Activated CD8-positive, alpha-beta memory T cell treated with anti-CD3 and anti-CD28 coated beads, Interleukin-2, amount 50 U/mL, for 48 hours (primary cell): ENCODE results near the gene DCPS.
"Not testable (repeated sequence)": the region's sequence is repeated elsewhere in the genome, so short reads cannot be mapped to it uniquely, and the experiment has no call there.

Experiments
- DNase-seq: peaks from one replicate; pipeline ENCODE4 v3.0.0-alpha.2; 2020

Gene DCPS, protein sequence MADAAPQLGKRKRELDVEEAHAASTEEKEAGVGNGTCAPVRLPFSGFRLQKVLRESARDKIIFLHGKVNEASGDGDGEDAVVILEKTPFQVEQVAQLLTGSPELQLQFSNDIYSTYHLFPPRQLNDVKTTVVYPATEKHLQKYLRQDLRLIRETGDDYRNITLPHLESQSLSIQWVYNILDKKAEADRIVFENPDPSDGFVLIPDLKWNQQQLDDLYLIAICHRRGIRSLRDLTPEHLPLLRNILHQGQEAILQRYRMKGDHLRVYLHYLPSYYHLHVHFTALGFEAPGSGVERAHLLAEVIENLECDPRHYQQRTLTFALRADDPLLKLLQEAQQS

DNA sequence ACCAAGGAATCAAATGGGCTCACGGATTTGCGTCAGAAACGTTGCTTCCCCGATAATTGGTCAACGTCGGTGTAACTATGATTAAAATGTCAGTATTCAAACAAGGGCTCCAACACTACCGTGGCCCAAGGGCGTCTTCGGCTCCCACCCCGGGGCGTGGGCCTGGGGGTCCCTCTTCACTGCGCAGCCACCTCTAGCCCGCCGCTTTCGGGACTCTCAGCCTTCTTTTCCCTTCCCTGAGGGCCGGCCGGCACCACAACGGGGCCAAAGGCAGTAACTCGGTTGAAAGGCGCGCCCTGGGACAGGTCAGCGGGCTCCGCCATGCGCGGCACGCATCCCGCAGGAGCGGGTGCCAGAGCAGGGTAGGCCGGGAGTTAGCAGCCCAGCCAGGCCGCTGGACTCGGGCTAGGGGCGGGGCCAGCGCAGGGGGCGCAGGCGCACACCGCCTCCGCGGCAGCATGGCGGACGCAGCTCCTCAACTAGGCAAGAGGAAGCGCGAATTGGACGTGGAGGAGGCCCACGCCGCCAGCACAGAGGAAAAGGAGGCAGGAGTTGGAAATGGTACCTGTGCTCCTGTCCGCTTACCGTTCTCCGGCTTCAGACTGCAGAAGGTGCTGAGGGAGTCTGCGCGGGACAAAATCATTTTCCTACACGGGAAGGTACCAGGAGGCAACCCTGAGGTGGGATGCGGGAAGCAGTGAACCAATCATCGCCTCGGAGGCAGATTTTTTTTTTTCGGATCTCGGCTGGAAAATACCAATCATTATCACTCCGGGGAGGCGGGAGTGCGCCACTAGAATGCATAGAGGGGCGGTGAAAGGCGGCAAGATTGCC is at the start of gene DCPS:
DCPS (plus strand) TSS at position 438 of the 834 bp plus-strand sequence; CDS start at position 459, 21 bp downstream.
- DNase-seq = peak; percentile 92

DNA sequence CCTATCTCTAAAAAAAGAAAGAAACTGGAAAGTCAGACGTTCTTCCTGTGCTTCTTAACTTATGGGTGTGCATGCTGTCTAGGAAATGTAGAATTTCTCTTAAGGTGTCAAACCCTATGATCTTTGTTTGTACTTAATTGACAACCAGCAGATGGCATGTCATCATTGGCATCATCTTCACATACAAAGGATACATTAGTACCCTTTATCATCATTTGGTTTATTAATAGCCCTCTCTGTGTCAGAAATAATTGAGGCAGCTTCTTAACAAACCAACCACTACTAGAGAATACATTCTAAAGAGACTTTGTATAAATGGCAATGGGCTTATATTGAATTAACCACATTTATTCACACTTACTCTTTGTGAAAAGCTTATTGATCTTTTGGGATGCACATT is 49.0 kb upstream of the DCPS start:
- DNase-seq = no peak

DNA sequence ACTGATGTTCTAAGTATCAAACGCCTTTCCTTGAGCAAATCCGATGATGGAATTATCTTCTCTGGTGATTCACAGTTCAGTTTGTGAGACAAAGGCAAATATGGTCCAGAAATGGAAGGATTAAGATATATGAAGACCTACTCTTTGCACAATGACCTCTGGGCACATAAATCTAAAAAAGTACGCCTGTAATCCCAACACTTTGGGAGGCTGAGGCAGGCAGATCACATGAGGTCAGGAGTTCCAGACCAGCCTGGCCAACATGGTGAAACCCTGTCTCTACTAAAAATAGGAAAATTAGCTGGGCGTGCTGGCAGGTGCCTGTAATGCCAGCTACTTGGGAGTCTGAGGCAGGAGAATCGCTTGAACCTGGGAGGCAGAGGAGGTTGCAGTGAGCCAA is 48.4 kb upstream of the DCPS start:
- not testable (repeated sequence) for DNase-seq

DNA sequence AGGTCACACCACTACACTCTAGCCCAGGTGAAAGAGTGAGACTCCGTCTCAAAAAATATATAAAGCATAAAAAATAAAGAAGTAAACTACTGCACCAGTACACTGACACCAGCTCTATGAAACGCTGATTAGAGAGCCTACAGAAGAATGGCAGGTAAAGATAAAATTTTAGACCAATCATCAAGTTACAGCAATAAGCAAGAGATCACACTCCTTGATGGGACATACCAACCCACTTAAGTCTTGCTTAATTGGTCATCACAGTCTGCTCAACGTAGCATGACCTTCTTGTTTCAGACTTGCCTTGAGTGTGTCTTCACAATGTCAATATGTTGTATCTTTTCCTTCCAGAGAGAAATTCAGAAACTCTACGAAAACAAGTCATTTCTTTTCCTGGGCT is 47.6 kb upstream of the DCPS start:
- DNase-seq = no peak

DNA sequence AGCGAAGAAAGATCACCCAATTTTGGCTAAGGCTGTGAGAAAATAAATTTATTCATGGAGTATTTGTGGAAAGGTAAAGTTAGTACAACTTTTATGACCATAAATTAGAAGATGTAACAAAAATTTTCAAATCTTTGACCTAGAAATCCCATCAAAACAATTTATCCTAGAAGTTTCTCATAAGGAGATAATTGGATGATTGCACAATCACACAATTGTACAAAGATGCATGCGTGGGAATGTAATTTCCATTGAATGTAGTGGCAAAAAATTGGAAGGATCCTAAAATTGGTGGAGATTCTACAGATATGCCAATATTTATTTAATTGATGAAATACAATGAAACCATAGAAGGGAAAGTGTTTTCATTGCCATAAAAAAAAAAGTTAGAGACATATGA is 46.7 kb upstream of the DCPS start:
- no peak for DNase-seq

DNA sequence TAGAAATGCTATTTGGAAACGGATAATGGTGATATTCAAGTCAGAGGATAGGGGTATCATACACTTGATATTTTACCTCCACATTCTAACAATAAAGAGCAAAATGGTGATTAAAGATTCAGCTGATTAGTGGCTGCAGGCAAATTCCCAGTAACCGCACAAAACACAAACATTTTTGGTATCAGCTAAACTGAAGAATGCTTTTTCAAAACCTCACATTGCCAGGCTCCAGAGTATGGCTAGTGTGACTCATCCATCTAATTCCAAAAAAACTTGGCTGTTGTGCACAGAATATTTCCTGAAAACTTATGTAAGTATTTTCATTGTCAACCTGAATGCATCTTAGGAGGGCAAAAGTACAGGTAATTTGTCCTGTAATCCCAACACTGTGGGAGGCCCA is 46.1 kb upstream of the DCPS start:
- no peak for DNase-seq

DNA sequence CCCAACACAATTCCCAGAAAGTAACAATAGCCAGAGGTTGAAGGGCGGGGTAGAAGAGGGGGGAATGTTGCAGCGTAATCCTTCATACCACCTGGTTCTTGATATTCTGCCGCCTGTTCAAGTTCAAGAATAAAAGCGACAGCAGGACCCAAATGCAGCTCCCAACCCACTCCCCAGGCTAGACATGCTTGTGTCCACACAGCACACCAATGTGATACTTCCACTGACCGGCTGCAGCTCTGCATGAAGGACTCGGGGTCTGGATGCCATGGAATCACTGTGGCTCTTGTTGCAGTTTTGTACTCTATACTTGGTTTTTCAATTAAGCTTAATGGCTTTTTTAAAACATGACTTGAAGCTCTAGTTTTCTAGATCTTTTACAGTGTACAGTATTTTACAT is 41.6 kb upstream of the DCPS start:
- DNase-seq = no peak

DNA sequence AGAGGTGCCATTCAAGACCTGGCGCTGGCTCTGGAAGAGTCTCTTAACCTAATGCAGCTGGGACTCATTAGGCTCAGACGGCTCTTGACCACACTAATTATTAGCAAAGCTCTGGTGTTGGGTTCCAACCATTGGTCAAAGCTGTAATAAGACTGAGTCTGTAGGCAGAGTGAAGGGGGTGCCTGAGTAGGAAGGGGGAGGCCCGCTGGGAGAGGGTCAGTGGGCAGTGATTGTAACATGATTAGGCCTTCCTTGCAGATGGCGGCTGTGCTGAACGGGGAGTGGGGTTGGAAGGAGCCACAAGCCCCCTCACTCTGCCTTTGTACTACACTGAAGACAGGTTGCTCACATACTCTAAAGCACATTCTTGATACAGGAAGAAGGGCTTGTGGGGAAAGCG is 40.4 kb upstream of the DCPS start:
- no peak for DNase-seq

DNA sequence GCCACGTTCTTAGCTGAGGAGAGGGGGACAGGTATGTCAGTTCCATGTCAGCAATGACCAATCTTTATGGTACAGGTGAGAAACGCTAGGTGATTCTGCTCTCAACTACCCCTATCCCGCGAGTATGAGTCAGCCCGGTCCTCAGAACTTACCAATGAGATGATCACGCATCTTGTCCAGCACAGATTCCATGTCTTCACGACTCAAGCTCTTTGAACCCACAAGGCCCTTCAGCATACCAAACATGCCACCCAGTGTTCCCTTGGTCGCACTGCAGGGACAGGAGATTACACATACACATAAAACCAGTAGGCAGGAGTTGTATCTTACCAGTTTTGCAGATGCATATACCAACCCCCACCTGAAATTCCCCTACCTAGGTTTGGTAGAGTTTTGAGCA is 38.0 kb upstream of the DCPS start:
- no peak for DNase-seq

DNA sequence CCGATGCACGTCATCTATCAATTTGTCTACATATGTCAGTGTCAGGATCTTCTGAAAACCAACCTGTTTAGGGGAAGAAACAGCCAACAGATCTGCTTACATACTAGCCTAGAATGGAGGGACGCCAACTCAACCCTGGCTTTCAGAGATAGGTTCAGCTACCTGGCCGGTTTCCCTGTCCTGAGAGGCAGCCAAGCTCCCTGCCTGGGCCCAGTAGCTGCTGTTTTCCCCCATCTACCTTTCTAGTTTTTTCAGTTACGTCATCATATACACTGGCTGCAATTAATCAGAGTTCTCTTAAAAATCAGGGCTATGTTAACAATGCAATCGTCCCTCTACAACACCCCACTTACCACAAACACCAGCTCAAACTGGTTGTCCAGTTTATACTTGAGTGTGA is 36.2 kb upstream of the DCPS start:
- no peak for DNase-seq

DNA sequence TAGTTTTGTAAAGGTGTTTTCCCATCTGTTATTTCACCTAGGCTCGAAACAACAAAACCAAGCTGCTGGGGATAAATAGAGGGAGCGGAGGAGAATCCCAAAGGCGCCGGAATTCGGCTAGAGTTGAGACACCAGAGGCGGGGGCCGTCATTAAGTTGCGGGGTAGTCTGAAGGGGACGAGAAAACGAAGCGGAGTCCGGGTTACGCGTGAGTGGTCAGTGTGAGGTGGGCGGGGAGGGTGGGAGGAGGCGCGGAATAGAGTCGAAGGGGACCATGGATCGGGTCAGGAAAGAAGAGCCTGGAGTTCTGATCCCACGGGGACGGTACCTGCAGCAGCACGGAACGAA is 35.5 kb upstream of the DCPS start:
- no peak for DNase-seq

DNA sequence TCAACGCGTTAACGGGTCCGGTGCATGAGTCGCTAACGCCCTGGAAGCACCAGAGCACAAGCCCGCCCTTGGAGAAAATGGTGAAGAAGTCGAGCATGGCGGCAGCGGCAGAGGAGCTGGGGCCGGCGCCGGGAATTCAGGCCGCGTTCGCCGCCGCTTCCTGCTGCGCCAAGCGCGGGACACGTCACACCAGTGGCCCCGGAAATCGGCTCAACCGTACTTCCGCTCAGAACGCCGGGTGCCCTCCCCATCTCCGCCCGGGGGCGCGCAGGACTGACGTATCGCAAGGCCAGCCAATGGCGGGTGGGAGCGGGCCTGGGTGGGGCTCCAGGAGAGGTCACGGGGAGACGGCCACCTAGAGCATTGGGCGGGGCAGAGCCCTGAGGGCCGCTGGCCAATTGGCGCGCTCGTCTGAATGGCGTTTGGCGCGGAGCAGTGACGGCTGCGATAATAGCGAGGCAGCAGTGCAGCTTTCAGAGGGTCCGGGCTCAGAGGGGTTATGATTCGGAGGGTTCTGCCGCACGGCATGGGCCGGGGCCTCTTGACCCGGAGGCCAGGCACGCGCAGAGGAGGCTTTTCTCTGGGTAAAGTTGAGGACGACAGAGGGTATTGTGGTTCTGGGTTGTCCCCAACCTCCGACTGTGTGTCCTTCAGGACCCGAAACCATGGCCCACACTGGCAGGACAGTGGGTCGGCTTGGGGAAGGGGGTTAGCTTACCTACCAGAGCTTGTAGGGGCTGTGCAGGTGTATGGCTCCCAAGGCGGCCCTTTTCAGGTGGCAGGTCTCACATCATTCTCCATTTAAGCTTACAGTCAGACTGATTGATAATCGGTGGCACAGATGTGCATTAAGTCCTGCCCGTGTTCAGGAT is 34.9 kb upstream of the DCPS start, which contains the start of the genes FOXRED1 and SRPRA:
FOXRED1 (plus strand) TSS at position 447 of the 872 bp plus-strand sequence; CDS start at position 500, 53 bp downstream.
SRPRA (minus strand) TSS at position 188 of the 872 bp plus-strand sequence; CDS start at position 97, 91 bp downstream.
- DNase-seq = peak; percentile 99

DNA sequence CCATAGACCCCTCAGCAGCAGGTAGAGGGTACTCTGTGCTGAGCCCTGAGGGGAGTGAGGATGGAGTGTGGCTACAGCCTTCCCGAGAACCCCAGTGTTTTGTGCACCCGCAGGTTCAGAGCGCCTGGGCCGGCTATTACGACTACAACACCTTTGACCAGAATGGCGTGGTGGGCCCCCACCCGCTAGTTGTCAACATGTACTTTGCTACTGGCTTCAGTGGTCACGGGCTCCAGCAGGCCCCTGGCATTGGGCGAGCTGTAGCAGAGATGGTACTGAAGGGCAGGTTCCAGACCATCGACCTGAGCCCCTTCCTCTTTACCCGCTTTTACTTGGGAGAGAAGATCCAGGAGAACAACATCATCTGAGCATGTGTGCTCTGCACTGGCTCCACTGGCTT is 26.5 kb upstream of the DCPS start:
- no peak for DNase-seq

DNA sequence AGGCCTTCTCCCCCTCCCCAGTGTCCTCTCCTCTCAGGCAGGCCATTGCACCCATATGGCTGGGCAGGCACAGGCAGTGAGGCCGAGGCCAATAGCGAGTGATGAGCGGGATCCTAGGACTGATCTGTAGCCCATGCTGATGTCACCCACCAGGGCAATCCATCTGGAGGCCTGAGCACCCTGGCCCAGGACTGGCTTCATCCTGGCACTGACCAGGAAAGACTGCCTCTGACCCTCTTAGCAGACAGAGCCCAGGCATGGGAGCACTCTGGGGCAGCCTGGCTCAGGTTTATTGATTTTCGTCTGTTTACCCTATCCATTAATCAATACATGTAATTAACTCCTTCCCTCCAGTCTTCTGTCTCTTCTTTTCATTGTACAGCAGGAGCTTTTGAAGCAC is 26.1 kb upstream of the DCPS start:
- DNase-seq = no peak

DNA sequence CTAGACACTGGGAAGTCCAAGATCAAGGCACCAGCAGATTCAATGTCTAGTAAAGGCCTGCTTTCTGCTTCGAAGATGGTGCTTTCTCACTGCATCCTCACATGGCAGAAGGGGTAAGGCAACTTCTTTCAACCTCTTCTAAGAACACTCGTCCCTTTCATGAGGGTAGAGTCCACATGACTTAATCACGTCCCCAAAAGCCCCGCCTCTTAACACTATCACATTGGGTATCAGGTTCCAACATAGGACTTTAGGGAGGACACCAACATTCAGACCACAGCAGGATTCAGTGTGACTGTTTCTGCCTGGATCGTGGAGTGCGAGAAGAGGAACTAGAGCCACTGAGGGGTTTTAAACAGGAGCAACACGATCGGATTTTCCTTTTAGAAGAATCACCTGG is 24.7 kb upstream of the DCPS start:
- no peak for DNase-seq

DNA sequence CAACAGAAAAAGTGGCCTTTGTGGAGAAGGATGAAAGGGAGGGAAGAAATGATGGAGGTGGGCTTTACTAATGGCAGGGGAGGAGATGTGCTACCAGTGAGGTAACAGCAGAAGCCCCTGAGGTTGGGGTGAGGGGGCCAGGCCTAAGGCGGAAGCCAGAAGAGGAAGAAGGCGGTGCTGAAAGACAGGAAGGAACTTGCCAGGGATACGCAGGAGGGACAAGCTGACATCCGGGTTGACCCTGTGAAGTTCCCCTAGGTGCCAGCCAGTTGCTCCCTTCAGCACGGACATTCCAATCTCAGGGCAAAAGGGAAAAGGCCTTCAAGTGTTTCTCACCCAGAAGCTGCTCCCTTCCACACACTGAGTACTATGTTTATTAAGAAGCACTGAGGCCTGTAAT is 23.3 kb upstream of the DCPS start:
- no peak for DNase-seq

DNA sequence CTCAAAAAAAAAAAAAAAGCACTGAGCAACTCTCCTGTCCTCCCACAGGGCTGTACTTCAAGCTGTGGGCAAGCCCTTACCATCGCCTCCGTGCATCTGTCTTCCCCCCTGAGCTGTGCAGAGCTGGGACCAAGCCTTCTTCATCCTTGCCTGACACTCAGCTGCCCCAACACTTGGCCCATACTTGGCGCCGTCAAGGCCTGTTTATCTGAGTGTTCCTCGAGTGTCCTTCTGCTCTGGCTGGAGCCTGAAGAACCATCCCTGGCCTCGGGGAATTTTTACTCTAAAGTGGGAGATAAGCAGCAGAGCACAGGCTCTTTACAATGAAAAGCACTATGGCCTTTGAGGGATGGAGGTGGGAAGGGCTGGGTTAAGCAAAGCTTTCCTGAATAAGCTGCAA is 22.6 kb upstream of the DCPS start:
- DNase-seq = no peak

DNA sequence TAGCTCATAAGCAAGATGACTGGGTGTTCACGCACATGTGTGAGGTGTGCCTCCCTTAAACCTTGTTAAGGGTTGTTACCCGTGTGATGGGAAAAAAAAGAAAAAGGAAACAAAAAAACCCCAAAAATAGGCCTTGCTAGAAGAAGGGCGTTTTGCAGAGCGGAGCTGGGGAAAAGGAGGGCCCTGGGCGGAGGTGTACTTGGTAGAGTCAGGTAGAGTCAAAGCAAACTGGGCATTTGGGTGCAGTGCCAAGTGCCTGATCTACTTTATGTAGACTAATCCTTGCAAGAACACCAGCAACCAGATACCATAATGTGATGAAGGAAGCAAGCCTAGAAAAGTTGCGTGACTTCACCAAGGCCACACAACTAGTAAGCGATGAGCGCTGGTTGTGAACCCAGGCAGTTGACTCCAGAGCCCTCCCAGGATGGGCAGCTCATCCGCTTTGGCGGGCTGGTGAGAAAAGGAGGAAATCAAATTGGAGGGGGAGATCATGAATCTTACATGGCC is 22.1 kb upstream of the DCPS start:
- no peak for DNase-seq

DNA sequence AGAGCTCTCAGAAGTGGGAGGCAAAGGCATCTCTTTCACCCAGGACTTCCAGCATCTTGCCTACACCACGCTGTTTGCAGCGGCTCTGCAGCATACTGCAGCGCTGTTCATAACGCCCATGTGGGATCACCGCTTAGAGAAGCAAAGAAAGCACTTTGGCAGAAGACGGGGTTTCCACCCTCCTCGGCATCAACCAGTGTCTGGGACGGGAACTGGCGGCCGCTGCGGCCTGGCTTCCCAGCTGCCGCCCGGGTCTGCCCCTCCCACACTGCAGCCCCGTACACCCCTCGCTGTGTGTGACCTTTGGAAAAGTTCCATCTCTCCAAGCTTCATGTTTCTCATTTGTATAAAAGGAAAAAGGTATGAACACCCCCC is 21.5 kb upstream of the DCPS start:
- DNase-seq = peak; percentile 63

DNA sequence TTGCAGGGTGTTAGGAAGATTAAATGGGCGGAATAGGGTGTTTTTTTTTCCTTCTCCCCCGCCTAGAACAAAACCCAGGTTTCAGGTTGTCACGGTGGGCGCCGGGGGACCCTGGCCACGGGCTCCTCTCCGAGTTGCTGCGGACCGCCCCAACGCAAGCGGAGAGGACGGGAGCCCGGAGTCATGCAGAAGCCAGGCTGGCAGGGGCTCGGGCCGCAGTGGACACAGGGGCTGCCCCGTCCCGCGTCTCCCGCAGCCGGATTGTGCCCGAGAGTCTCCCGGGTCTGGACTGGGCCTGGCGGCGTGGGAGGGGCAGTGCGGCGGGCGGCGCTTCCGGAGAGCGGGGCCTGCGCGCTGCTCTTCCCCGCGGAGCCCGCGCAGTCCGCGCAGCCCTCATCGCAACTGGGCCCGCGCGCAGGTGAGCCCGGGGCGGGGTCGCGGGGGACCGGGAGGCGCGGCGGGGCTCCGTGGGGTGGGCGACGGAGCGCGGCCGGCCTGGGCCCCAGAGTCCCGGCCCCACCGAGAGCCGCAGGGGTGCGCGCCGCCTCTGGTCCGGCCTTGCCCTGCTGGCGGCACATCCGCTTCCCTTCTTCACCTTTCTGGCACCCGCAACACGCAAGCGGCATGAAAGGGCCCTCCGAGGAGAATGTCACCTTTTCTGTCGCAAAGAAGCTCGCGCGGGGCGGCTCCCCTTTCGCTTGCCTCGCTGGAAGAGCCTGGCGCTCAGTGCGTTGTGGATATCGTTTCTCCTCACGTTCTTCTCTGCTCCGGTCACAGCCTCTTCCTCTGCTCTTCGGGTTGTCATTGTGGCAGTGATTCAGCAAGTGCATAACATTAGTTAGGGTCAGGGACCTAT is 20.9 kb upstream of the DCPS start, which contains the start of gene TIRAP:
TIRAP (plus strand) TSS at position 358 of the 856 bp plus-strand sequence. CDS start 7,802 bp downstream, outside the sequence.
- peak; percentile 80 for DNase-seq

DNA sequence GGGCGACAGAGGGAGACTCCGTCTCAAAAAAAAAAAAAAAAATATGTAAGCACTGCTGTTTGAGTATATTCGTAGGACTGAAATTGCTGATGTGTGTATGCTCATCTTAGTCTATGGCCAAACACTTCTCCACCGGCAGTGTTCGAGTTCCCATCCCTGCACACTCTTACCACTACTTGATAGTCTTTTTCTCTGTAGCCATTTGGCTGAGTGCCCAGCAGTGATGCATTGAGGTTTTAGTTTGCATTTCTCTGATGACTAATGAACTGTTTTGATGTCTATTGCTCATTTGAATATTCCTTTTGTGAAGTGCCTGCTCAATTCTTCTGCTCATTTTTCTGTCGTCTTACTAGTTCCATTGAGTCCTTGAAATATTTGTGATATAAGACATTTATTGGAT is 19.0 kb upstream of the DCPS start:
- peak; percentile 91 for DNase-seq

DNA sequence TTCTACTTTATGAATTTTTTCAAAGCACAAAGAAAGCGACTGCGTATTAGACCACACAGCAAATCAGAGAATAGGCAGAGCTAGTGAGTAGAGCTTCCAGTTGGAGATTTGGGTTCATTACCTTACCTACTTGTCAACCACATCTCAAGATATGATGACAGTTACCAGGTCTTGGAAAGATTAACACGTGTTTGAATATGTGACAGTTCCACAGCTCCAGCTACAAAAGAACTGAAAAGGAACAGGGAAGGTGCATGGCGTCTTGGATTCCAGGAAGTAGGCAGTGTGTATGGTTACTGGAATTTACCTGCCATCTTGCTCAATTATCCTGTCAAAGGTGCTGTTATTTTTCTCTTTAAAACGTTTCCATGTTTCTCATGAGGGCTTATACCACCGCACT is 15.6 kb upstream of the DCPS start:
- no peak for DNase-seq
